Mesendoderm (in vitro differentiated cells): Measurements from ENCODE around the gene SNRNP25.

Experiments
- DNase-seq: peaks from one replicate; pipeline ENCODE4 v3.0.0; 2013
- H2AK5ac ChIP-seq: 2 replicates; pipeline ENCODE4 v1.6.1; 2013; ENCODE audit warnings: low read length, inconsistent platforms
- H2BK120ac ChIP-seq: 2 replicates; pipeline ENCODE4 v1.6.1; 2013; ENCODE audit warnings: low read depth, mild to moderate bottlenecking, low read length, moderate library complexity, mixed read lengths
- H2BK15ac ChIP-seq: replicated peaks from 2 replicates; pipeline ENCODE4 v1.6.1; 2013; ENCODE audit warnings: low read depth, mild to moderate bottlenecking, moderate library complexity
- H2BK5ac ChIP-seq: 2 replicates; pipeline ENCODE4 v1.6.1; 2013; ENCODE audit warnings: low read length, inconsistent platforms
- H3K18ac ChIP-seq: 2 replicates; pipeline ENCODE4 v1.6.1; 2013; ENCODE audit warnings: mild to moderate bottlenecking, low read length, mixed read lengths
- H3K23ac ChIP-seq: one replicate; pipeline ENCODE4 v1.6.1; 2013; ENCODE audit warnings: low read length
- H3K27ac ChIP-seq: 2 replicates; pipeline ENCODE4 v1.5.1; 2013; ENCODE audit warnings: low read depth, mild to moderate bottlenecking, inconsistent platforms, low read length, moderate library complexity
- H3K27me3 ChIP-seq: 2 replicates; pipeline ENCODE4 v1.6.1; 2013; ENCODE audit warnings: low read length, control low read depth, mild to moderate bottlenecking, inconsistent platforms; ENCODE audit not compliant: insufficient read depth, poor library complexity
- H3K36me3 ChIP-seq: 2 replicates; pipeline ENCODE4 v1.6.1; 2013; ENCODE audit warnings: low read length, inconsistent platforms; ENCODE audit not compliant: control insufficient read depth, insufficient read depth
- H3K4ac ChIP-seq: one replicate; pipeline ENCODE4 v1.6.1; 2013; ENCODE audit warnings: low read depth, mild to moderate bottlenecking, low read length, moderate library complexity
- H3K4me1 ChIP-seq: 2 replicates; pipeline ENCODE4 v1.6.1; 2013; ENCODE audit warnings: low read depth, low read length, inconsistent platforms; ENCODE audit not compliant: control insufficient read depth
- H3K4me2 ChIP-seq: 2 replicates; pipeline ENCODE4 v1.6.1; 2013; ENCODE audit warnings: low read length
- H3K4me3 ChIP-seq: 2 replicates; pipeline ENCODE4 v1.5.1; 2013; ENCODE audit warnings: mild to moderate bottlenecking, low read length
- H3K56ac ChIP-seq: one replicate; pipeline ENCODE4 v1.6.1; 2013; ENCODE audit warnings: low read length
- H3K79me1 ChIP-seq: 2 replicates; pipeline ENCODE4 v1.6.1; 2013; ENCODE audit warnings: low read length, inconsistent platforms
- H3K79me2 ChIP-seq: 2 replicates; pipeline ENCODE4 v1.6.1; 2013; ENCODE audit warnings: mild to moderate bottlenecking, low read length; ENCODE audit not compliant: control insufficient read depth, insufficient read depth
- H3K9ac ChIP-seq: 2 replicates; pipeline ENCODE4 v1.6.1; 2013; ENCODE audit warnings: low read length, inconsistent platforms
- H4K5ac ChIP-seq: one replicate; pipeline ENCODE4 v1.6.1; 2013; ENCODE audit warnings: low read length
- H4K8ac ChIP-seq: one replicate; pipeline ENCODE4 v1.6.1; 2013; ENCODE audit warnings: low read depth, mild to moderate bottlenecking, control low read depth, low read length, moderate library complexity
- WGBS: extraction: QIAGEN DNeasy Blood & Tissue Kit; methylation state at CpG from one replicate; pipeline ENCODE4 v1.1.7; 2013; ENCODE audit warnings: low lambda C conversion rate, missing lambda C conversion rate; ENCODE audit not compliant: insufficient coverage; ENCODE audit errors: extremely low coverage; 5-methylcytosine and 5-hydroxymethylcytosine counted together

Gene SNRNP25

GRCh38 chr16:85865-86264, 32.2 kb downstream of the SNRNP25 start:
- WGBS: no CpG with 5 or more reads among the region's 9 CpGs
- no peak overlapping the region for H2BK15ac ChIP-seq
- no peak overlapping the region for H3K4me2 ChIP-seq
- no peak overlapping the region for H3K4me3 ChIP-seq
- H3K23ac ChIP-seq: no peak overlapping the region
- no peak overlapping the region for H2AK5ac ChIP-seq
- H4K5ac ChIP-seq: no peak overlapping the region
- no peak overlapping the region for H3K9ac ChIP-seq
- no peak overlapping the region for H3K56ac ChIP-seq
- peaks cover 3% of the 10 kb centered on the region for H3K36me3 ChIP-seq
- no peaks in the 10 kb centered on the region for H3K27me3 ChIP-seq
- no peak overlapping the region for H4K8ac ChIP-seq
- no peaks in the 10 kb centered on the region for H3K79me1 ChIP-seq
- H3K27ac ChIP-seq: no peak overlapping the region
- no peak overlapping the region for H2BK120ac ChIP-seq
- DNase-seq: no peak
- no peak overlapping the region for H2BK5ac ChIP-seq
- H3K4ac ChIP-seq: no peak overlapping the region
- no peaks in the 10 kb centered on the region for H3K4me1 ChIP-seq
- H3K79me2 ChIP-seq: no peaks in the 10 kb centered on the region
- H3K18ac ChIP-seq: no peak overlapping the region

- no peak overlapping the region for H2BK15ac ChIP-seq
- H4K8ac ChIP-seq: no peak overlapping the region
- H3K27me3 ChIP-seq: no peaks in the 10 kb centered on the region
- H3K36me3 ChIP-seq: peaks cover 3% of the 10 kb centered on the region
- WGBS: no CpG with 5 or more reads among the region's 23 CpGs
- H3K56ac ChIP-seq: no peak overlapping the region
- H3K4me3 ChIP-seq: no peak overlapping the region
- no peak overlapping the region for H3K18ac ChIP-seq
- no peak for DNase-seq
- H3K4ac ChIP-seq: no peak overlapping the region
- H3K79me2 ChIP-seq: no peaks in the 10 kb centered on the region
- no peak overlapping the region for H3K27ac ChIP-seq
- no peak overlapping the region for H3K23ac ChIP-seq
- no peak overlapping the region for H3K9ac ChIP-seq
- no peak overlapping the region for H2BK120ac ChIP-seq
- no peak overlapping the region for H4K5ac ChIP-seq
- no peaks in the 10 kb centered on the region for H3K4me1 ChIP-seq
- no peaks in the 10 kb centered on the region for H3K79me1 ChIP-seq
- H2BK5ac ChIP-seq: no peak overlapping the region
- H3K4me2 ChIP-seq: no peak overlapping the region
- no peak overlapping the region for H2AK5ac ChIP-seq
Observed at GRCh38 chr16:86483-86952, 32.9 kb downstream of the SNRNP25 start.

GRCh38 chr16:88613-89012, 35.0 kb downstream of the SNRNP25 start:
- Histone ChIP-seq H4K8ac (no peak overlapping the region), H3K79me2 (no peaks in the 10 kb centered on the region), H3K23ac (no peak overlapping the region), H2BK15ac (no peak overlapping the region), H3K18ac (no peak overlapping the region), H3K27ac (no peak overlapping the region), H2BK5ac (no peak overlapping the region), H3K9ac (no peak overlapping the region), H2BK120ac (no peak overlapping the region), H3K4me2 (no peak overlapping the region), H2AK5ac (no peak overlapping the region), H3K79me1 (no peaks in the 10 kb centered on the region), H3K36me3 (peaks cover 3% of the 10 kb centered on the region), H4K5ac (no peak overlapping the region), H3K4me1 (no peaks in the 10 kb centered on the region), H3K4ac (no peak overlapping the region), H3K27me3 (no peaks in the 10 kb centered on the region), H3K4me3 (no peak overlapping the region), H3K56ac (no peak overlapping the region)
- no CpG with 5 or more reads among the region's 14 CpGs for WGBS
- no peak for DNase-seq

GRCh38 chr16:89391-90302, 36.0 kb downstream of the SNRNP25 start:
- WGBS: no CpG with 5 or more reads among the region's 30 CpGs

GRCh38 chr16:91484-91883, 37.9 kb downstream of the SNRNP25 start:
- H3K36me3 ChIP-seq: peaks cover 3% of the 10 kb centered on the region
- DNase-seq: no peak

More at GRCh38 chr16:89391-90302, 36.0 kb downstream of the SNRNP25 start:
- Histone ChIP-seq H2AK5ac (no peak overlapping the region), H3K23ac (no peak overlapping the region), H3K27me3 (no peaks in the 10 kb centered on the region), H2BK15ac (no peak overlapping the region), H2BK5ac (no peak overlapping the region), H4K5ac (no peak overlapping the region), H3K4ac (no peak overlapping the region), H3K56ac (no peak overlapping the region), H4K8ac (no peak overlapping the region), H3K4me3 (no peak overlapping the region), H2BK120ac (no peak overlapping the region), H3K79me2 (no peaks in the 10 kb centered on the region), H3K27ac (no peak overlapping the region), H3K18ac (no peak overlapping the region), H3K9ac (no peak overlapping the region), H3K4me2 (no peak overlapping the region), H3K4me1 (no peaks in the 10 kb centered on the region), H3K79me1 (no peaks in the 10 kb centered on the region), H3K36me3 (peaks cover 3% of the 10 kb centered on the region)
- DNase-seq: no peak

More at GRCh38 chr16:91484-91883, 37.9 kb downstream of the SNRNP25 start:
- H3K56ac ChIP-seq: no peak overlapping the region
- H3K27ac ChIP-seq: no peak overlapping the region
- no peaks in the 10 kb centered on the region for H3K79me1 ChIP-seq
- no peak overlapping the region for H2BK5ac ChIP-seq
- whole genome bisulfite sequencing: no CpG with 5 or more reads among the region's 9 CpGs
- H3K4me3 ChIP-seq: no peak overlapping the region
- no peak overlapping the region for H3K4ac ChIP-seq
- no peak overlapping the region for H2BK120ac ChIP-seq
- no peak overlapping the region for H3K4me2 ChIP-seq
- H4K8ac ChIP-seq: no peak overlapping the region
- no peaks in the 10 kb centered on the region for H3K79me2 ChIP-seq
- no peak overlapping the region for H4K5ac ChIP-seq
- no peak overlapping the region for H3K9ac ChIP-seq
- H2AK5ac ChIP-seq: no peak overlapping the region
- H3K4me1 ChIP-seq: peaks cover 1% of the 10 kb centered on the region
- no peak overlapping the region for H2BK15ac ChIP-seq
- no peak overlapping the region for H3K23ac ChIP-seq
- H3K27me3 ChIP-seq: no peaks in the 10 kb centered on the region
- H3K18ac ChIP-seq: no peak overlapping the region
